Astrocyte of the cerebellum (primary cell): ENCODE measurements around the gene ECEL1.
"Not testable (repeated sequence)": the region's sequence is repeated elsewhere in the genome, so short reads cannot be mapped to it uniquely, and the experiment has no call there.

ENCODE experiments used
- DNase-seq: peaks from one replicate; pipeline ENCODE4 v3.0.0-alpha.2; 2011; ENCODE audit warnings: low read depth
- H3K4me3 ChIP-seq: 2 replicates; pipeline ENCODE4 v1.5.1; 2011; ENCODE audit warnings: mild to moderate bottlenecking, low read depth, low read length, moderate library complexity
- in situ Hi-C: cut with HindIII; loops from 2 replicates; pipeline ENCODE4 v1.10.0; 2017; ENCODE audit warnings: low sequenced_read_pairs
- TF ChIP-seq, protein P1 (sequence below): IDR thresholded peaks from 2 replicates; pipeline ENCODE4 v1.5.1; 2012; ENCODE audit warnings: low read length, low read depth, moderate library complexity, mild to moderate bottlenecking; ENCODE audit errors: missing control alignments

Gene ECEL1, protein sequence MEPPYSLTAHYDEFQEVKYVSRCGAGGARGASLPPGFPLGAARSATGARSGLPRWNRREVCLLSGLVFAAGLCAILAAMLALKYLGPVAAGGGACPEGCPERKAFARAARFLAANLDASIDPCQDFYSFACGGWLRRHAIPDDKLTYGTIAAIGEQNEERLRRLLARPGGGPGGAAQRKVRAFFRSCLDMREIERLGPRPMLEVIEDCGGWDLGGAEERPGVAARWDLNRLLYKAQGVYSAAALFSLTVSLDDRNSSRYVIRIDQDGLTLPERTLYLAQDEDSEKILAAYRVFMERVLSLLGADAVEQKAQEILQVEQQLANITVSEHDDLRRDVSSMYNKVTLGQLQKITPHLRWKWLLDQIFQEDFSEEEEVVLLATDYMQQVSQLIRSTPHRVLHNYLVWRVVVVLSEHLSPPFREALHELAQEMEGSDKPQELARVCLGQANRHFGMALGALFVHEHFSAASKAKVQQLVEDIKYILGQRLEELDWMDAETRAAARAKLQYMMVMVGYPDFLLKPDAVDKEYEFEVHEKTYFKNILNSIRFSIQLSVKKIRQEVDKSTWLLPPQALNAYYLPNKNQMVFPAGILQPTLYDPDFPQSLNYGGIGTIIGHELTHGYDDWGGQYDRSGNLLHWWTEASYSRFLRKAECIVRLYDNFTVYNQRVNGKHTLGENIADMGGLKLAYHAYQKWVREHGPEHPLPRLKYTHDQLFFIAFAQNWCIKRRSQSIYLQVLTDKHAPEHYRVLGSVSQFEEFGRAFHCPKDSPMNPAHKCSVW

DNA sequence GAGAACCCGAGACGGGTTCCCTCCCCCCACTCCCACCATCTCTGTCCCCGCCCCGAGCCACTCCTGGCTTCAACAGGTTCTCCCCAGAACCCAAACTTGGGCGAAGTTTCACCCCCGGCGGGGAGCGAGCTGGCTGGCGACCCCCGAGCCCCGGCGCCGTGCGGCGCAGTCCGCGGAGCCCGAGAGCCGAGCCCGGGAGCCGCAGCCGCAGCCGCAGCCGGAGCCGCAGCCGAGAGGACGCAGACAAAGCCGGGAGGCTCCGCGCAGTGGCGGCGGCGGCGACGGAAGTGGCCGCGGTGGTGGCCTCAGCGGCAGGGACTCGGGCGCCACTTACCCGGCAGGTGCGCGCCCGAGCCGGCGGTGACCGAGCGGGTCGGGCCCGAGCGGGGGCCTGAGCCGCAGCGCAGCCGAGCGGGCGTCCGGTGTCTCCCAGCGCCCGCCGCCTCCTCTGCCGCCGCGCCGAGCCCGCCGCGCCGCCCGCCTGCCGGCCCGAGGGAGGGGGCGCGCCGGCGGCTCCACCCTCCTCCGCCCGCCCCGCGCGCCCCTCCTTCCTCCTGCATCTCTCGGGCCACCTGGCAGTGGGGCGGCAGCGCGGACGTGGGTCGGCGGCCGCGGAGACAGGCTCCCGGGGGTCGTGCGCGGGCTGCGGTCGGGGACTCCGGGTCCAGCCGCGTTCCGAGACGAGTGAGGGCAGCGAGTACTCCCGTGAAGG lies at the start of gene ECEL1:
Gene ECEL1 (minus strand): TSS at position 450 of the 712 bp plus-strand sequence. CDS start 1,181 bp downstream, outside the sequence.
- DNase-seq: no peak
- in situ Hi-C loops: no loop called here
- TF ChIP-seq, protein P1, sequence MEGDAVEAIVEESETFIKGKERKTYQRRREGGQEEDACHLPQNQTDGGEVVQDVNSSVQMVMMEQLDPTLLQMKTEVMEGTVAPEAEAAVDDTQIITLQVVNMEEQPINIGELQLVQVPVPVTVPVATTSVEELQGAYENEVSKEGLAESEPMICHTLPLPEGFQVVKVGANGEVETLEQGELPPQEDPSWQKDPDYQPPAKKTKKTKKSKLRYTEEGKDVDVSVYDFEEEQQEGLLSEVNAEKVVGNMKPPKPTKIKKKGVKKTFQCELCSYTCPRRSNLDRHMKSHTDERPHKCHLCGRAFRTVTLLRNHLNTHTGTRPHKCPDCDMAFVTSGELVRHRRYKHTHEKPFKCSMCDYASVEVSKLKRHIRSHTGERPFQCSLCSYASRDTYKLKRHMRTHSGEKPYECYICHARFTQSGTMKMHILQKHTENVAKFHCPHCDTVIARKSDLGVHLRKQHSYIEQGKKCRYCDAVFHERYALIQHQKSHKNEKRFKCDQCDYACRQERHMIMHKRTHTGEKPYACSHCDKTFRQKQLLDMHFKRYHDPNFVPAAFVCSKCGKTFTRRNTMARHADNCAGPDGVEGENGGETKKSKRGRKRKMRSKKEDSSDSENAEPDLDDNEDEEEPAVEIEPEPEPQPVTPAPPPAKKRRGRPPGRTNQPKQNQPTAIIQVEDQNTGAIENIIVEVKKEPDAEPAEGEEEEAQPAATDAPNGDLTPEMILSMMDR: no peak
- H3K4me3 ChIP-seq: no peak within 1 kb of the TSS

DNA sequence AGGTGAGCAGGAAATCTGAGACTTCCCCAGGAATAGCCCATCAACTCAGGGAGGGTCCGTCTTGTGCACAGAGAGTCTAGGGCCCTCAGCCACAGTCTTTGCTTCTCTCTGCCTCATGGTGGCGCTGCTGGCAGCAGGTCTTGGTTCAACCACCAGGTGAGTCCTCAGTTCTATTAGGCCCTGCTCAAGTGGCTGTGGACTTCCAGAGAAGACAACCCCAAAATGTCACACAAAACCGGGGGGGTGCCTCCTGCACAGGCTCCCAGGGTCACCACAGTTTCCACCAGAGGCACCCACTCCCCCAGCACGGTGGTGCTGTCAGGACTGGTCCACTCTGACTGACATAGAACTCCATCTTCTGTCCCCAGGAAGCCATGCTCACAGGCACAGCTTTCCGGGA lies 49.4 kb upstream of the ECEL1 start:
- no peak overlapping the region for H3K4me3 ChIP-seq
- TF ChIP-seq, protein P1: peak; percentile 11
- in situ Hi-C loops: no loop called here
- no peak for DNase-seq

DNA sequence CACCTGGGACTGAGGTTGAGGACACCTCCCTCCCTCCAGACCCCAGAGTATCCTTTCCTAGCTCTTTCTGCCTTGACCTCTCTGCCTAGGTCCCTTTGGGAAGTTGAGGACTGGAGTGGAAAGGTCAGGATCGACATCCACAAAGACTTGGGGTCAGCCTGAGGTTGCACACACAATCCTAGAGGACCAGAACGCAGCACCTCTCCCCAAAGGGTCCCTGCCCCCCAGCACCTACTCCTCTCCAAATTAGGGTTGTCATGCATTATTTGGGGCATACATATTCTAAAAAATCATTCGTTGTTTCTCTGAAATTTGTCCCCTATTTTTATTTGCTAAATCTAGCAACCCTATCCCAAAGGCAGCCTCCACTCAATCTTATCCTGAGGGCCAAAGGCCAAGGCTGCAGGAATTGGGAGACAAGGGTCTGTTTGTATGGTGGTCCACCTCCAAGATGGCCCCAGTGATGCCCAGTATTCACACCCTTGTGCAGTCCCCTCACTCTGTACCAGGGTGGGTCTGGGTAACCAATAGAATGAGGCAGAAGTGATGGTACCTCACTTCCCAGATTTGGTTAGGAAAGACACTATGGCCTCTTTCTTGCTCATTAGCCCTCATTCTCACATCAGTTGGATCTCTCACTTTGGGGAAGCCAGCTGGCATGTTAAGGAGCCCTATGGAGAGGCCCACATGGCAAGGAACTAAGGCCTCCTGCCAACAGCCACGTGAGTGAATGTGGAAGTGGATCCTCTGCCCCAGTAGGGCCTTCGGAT lies 48.3 kb upstream of the ECEL1 start:
- no peak overlapping the region for H3K4me3 ChIP-seq
- TF ChIP-seq, protein P1: no peak
- DNase-seq: no peak
- in situ Hi-C loops: no loop called here

DNA sequence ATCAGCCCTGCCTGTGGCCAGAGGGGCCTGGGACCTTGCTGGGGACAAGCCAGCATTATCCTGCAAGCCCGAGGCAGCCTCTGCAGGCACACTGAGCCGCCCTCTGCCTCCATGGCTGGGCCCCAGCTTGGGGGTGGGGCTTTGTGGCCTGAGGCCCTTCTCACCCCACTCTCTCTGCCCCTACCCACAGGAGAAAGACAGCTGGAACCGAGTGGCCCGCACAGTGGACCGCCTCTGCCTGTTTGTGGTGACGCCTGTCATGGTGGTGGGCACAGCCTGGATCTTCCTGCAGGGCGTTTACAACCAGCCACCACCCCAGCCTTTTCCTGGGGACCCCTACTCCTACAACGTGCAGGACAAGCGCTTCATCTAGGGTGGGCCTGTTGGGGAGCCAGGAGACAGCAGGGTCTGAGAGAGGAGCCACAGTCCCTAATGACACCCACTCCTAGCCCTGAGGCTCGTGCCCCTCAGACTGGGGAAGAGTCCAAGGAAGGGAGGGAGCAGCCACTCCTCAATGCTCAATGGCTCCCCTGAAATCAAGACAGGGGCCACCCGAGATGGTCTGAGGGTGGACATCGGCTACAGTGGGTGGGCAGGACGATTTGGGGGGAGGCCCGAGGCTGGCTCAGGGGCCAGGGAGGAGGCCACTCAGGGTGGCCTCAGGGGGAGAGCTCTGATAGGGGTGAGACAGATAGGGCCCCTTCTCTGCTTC lies 47.5 kb upstream of the ECEL1 start:
- no peak overlapping the region for H3K4me3 ChIP-seq
- no peak for DNase-seq
- TF ChIP-seq, protein P1: no peak
- in situ Hi-C loops: no loop called here

DNA sequence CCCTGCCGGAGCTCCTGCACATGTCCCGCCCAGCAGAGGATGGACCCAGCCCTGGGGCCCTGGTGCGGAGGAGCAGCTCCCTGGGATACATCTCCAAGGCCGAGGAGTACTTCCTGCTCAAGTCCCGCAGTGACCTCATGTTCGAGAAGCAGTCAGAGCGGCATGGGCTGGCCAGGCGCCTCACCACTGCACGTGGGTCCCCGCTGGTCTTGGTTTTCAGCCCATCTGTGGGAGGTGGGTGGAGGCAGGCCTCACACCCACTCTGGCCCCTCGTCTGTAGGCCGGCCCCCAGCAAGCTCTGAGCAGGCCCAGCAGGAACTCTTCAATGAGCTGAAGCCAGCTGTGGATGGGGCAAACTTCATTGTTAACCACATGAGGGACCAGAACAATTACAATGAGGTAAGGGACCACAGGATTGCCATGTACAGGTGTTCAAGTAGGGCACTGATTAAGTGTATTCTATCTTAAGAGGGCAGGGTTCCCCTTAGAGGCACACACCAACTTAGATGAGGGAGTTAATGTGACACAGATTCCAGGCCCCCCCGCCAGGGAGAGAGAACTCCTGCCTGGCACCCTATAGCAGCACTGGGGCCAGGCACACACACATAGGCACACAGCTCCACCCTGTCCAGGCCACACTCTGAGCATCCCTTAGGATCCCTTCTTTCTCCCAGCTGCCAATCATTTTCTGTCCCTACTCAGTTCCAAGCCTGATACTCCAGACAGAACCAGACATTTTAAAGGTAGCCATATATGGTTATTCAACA lies 46.5 kb upstream of the ECEL1 start:
- TF ChIP-seq, protein P1: no peak
- no peak overlapping the region for H3K4me3 ChIP-seq
- in situ Hi-C loops: no loop called here
- DNase-seq: no peak

DNA sequence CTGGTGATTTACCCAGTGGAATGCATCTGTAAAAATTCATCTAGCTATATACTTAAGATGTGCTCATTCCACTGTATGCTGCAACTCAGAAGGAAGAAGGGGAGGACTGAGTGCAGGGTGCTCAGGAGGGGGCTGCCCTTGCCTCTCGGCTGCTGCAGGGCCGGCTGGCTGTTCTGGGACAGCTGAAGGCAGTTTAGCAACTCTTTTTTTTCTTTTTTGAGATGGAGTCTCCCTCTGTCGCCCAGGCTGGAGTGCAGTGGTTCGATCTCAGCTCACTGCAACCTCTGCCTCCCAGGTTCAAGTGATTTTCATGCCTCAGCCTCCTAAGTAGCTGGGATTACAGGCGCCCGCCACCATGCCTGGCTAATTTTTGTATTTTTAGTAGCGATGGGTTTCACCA lies 45.2 kb upstream of the ECEL1 start:
- in situ Hi-C loops, H3K4me3 ChIP-seq, DNase-seq: not testable (repeated sequence)
